Gastrocnemius medialis (tissue), 4 donors: ENCODE measurements around the gene TPRA1. TPM values are rescaled to one million over a fixed set of nuclear protein-coding genes. Genes with fewer than 3 reads are reported as not detected.

Source experiments
- ATAC-seq, 2 donors: fragments of 150-250 bp; one replicate each; pipeline ENCODE4 v1.9.1; 2016
- DNase-seq, 2 donors: peaks; one replicate each; pipeline ENCODE4 v3.0.0-alpha.2; 2019
- H3K27ac ChIP-seq, 4 donors: fragments of 200-600 bp; sonication (generic); 1 replicate in 1 of 4; 2 replicates in 3 of 4; pipeline ENCODE4 v1.5.1; 2016 to 2018; ENCODE audit warnings: mild to moderate bottlenecking in 2 of 4, moderate library complexity in 1 of 4
- H3K27me3 ChIP-seq, 3 donors: fragments of 200-600 bp; sonication (generic) in 2 of 3; 1 replicate in 1 of 3; 2 replicates in 2 of 3; pipeline versions ENCODE4 v1.5.1 to v1.6.0; 2016 to 2019; ENCODE audit warnings: mild to moderate bottlenecking in 1 of 3, moderate library complexity in 1 of 3
- H3K36me3 ChIP-seq, 2 donors: fragments of 200-600 bp; sonication (generic) in 1 of 2; one replicate each; pipeline ENCODE4 v1.5.1; 2017 to 2018
- H3K4me1 ChIP-seq, 2 donors: fragments of 200-600 bp; sonication (generic) in 1 of 2; one replicate each; pipeline ENCODE4 v1.5.1; 2016 to 2017; ENCODE audit warnings: mild to moderate bottlenecking in 2 of 2
- H3K4me3 ChIP-seq, 4 donors: fragments of 200-600 bp; sonication (generic) in 3 of 4; 1 replicate in 1 of 4; 2 replicates in 3 of 4; pipeline ENCODE4 v1.5.1; 2016 to 2019; ENCODE audit warnings: mild to moderate bottlenecking in 2 of 4
- H3K9me3 ChIP-seq, 3 donors: fragments of 200-600 bp; sonication (generic) in 2 of 3; 1 replicate in 1 of 3; 2 replicates in 2 of 3; pipeline ENCODE4 v1.5.1; 2016 to 2019
- POLR2A ChIP-seq, 2 donors: fragments of 450-650 bp; IDR thresholded peaks; one replicate each; pipeline ENCODE4 v1.6.1; 2017; ENCODE audit warnings: antibody characterized with exemption in 2 of 2, mild to moderate bottlenecking in 2 of 2, moderate library complexity in 2 of 2
- in situ Hi-C, 4 donors: fragments of 200-750 bp; cut with MboI; loops; one replicate each; pipeline versions ENCODE4 v1.15.0 to v1.8.0; 2017; ENCODE audit warnings: low sequenced_read_pairs in 4 of 4
- intact Hi-C: fragments of 100-400 bp; cut with DNase I; formaldehyde crosslinking; loops from one replicate; pipeline ENCODE4 v1.15.1; 2023; ENCODE audit warnings: low total_unique reads
- total RNA-seq, 4 donors: library from RNA; depleted of rRNA; stranded (reverse); fragments of >200 nt; gene quantifications; one replicate each; pipeline versions ENCODE4 v1.1.0 to v1.2.3, GENCODE V29; 2016
- TF ChIP-seq, protein P1 (sequence below), 5 experiments: fragments of 450-650 bp in 3 of 5; fragments of 200-600 bp in 2 of 5; sonication (generic) in 2 of 5; IDR thresholded peaks in 4 of 5; conservative IDR thresholded peaks in 1 of 5; 1 replicate in 4 of 5; 2 replicates in 1 of 5; pipeline ENCODE4 v1.5.1; 2016 to 2019; ENCODE audit warnings: antibody characterized with exemption in 5 of 5, mild to moderate bottlenecking in 3 of 5, moderate library complexity in 3 of 5

The TPRA1 gene
- total RNA-seq, 4 donors from 2014 or later: 29.2 to 42.1 (median 31.1) TPM

- no peaks in the 10 kb centered on the region for H3K36me3 ChIP-seq
- in situ Hi-C loops (loop anchor here in 2 of 4 donors (10.0 kb wide), 2 partner anchors 859 to 869 kb away; no protein-coding TSS in a partner anchor), intact Hi-C loops (loop anchor here (10.0 kb wide), 1 partner anchor 559 kb away; the partner anchor contains the start of gene PLXNA1)
- no peaks in the 10 kb centered on the region for H3K9me3 ChIP-seq
- no peak overlapping the region for H3K4me3 ChIP-seq
- no peak overlapping the region for H3K27ac ChIP-seq
- ATAC-seq (no peak), DNase-seq (no peak)
- TF ChIP-seq, protein P1, sequence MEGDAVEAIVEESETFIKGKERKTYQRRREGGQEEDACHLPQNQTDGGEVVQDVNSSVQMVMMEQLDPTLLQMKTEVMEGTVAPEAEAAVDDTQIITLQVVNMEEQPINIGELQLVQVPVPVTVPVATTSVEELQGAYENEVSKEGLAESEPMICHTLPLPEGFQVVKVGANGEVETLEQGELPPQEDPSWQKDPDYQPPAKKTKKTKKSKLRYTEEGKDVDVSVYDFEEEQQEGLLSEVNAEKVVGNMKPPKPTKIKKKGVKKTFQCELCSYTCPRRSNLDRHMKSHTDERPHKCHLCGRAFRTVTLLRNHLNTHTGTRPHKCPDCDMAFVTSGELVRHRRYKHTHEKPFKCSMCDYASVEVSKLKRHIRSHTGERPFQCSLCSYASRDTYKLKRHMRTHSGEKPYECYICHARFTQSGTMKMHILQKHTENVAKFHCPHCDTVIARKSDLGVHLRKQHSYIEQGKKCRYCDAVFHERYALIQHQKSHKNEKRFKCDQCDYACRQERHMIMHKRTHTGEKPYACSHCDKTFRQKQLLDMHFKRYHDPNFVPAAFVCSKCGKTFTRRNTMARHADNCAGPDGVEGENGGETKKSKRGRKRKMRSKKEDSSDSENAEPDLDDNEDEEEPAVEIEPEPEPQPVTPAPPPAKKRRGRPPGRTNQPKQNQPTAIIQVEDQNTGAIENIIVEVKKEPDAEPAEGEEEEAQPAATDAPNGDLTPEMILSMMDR (IDR thresholded peaks at IDR 0.05 in 4 of 5, conservative IDR thresholded peaks at IDR 0.05 in 1 of 5): no peak
- no peak for TF ChIP-seq POLR2A (IDR thresholded peaks at IDR 0.05)
- H3K4me1 ChIP-seq: peaks cover 7 to 9% of the 10 kb centered on the region in 2 donors
- no peaks in the 10 kb centered on the region for H3K27me3 ChIP-seq
Observed at GRCh38 chr3:127543441-127543840, 47.1 kb downstream of the TPRA1 start.

GRCh38 chr3:127542441-127542952 is 48.0 kb downstream of the TPRA1 start:
- intact Hi-C loops (loop anchor here (10.0 kb wide), 1 partner anchor 558 kb away; the partner anchor contains the start of gene PLXNA1), in situ Hi-C loops (loop anchor here in 2 of 4 donors (10.0 kb wide), 2 partner anchors 858 to 868 kb away; no protein-coding TSS in a partner anchor)
- peaks cover 7 to 9% of the 10 kb centered on the region in 2 donors for H3K4me1 ChIP-seq
- TF ChIP-seq, protein P1 (IDR thresholded peaks at IDR 0.05 in 4 of 5, conservative IDR thresholded peaks at IDR 0.05 in 1 of 5): no peak
- no peak for TF ChIP-seq POLR2A (IDR thresholded peaks at IDR 0.05)
- H3K9me3 ChIP-seq: no peaks in the 10 kb centered on the region
- no peak for DNase-seq
- ATAC-seq: no peak
- no peaks in the 10 kb centered on the region for H3K27me3 ChIP-seq
- no peak overlapping the region for H3K27ac ChIP-seq
- no peak overlapping the region for H3K4me3 ChIP-seq
- no peaks in the 10 kb centered on the region for H3K36me3 ChIP-seq

DNA sequence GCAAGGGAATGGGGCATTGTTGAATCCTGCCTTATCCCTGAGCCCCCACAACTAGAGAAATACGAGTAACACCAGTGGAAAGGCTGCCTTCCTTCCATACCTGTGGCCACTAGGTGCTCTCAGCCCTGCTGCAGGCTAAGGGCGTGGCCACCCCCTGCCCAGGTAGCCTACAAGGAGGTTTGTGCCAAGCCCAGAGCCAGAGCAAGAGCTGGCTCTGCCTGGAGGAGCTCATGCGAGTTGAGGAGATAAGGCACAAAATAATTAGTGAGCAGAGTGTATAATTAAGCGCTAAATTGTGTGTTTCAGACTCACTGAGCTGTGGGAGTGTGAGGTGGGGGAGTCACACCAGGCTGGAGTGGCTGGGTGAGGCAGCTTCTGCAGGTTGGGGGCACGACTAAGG is 49.2 kb downstream of the TPRA1 start:
- Histone ChIP-seq H3K4me1 (no peaks in the 10 kb centered on the region), H3K9me3 (no peaks in the 10 kb centered on the region), H3K4me3 (no peak overlapping the region), H3K36me3 (no peaks in the 10 kb centered on the region), H3K27me3 (no peaks in the 10 kb centered on the region), H3K27ac (no peak overlapping the region)
- DNase-seq (no peak), ATAC-seq (no peak)
- intact Hi-C loops: loop anchor here (10.0 kb wide), 1 partner anchor 557 kb away; the partner anchor contains the start of gene PLXNA1
- in situ Hi-C loops: loop anchor here in 2 of 4 donors (10.0 kb wide), 2 partner anchors 857 to 867 kb away; no protein-coding TSS in a partner anchor
- TF ChIP-seq, protein P1 (IDR thresholded peaks at IDR 0.05 in 4 of 5, conservative IDR thresholded peaks at IDR 0.05 in 1 of 5): no peak
- TF ChIP-seq POLR2A (IDR thresholded peaks at IDR 0.05): no peak

DNA sequence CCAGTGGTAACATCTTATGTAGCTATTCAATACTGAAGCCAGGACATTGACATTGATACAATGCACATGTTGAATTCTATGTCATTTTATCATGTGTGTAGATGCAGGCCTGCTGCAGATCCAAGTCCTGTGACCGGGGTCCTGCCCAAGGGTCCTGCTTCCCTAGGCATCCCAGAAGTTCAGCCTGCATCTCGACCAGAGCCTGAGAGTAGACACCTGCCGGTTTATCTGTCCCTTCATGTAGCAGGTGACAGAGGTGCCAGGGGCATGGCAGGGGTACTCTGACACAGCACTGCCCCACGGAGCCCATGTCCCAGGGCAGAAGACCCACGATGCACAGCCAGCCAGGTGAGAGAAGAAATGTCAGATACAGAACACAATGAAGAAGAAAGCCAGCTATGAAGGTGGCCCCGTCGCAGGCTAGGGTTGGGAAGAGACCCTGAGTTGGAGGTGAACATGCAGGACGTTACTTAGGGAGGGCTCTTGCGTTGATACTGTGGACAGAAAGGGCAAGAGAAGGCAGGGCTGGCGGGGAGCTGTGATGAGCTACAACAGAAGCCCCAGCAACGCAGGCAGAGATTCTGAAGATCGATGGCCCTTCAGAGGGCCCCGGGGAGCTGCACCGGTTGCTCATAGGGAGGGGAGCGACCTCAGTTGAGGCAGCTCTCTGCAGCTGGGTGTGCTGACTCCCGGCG is 51.0 kb downstream of the TPRA1 start:
- TF ChIP-seq, protein P1 (IDR thresholded peaks at IDR 0.05 in 4 of 5, conservative IDR thresholded peaks at IDR 0.05 in 1 of 5): no peak
- TF ChIP-seq POLR2A (IDR thresholded peaks at IDR 0.05): no peak
- Histone ChIP-seq H3K4me1 (no peaks in the 10 kb centered on the region), H3K36me3 (no peaks in the 10 kb centered on the region), H3K27me3 (no peaks in the 10 kb centered on the region), H3K27ac (no peak overlapping the region), H3K4me3 (no peak overlapping the region), H3K9me3 (no peaks in the 10 kb centered on the region)
- in situ Hi-C loops: loop anchor here in 2 of 4 donors (10.0 kb wide), 2 partner anchors 855 to 865 kb away; no protein-coding TSS in a partner anchor
- DNase-seq (no peak), ATAC-seq (no peak)
- intact Hi-C loops: loop anchor here (10.0 kb wide), 1 partner anchor 555 kb away; the partner anchor contains the start of gene PLXNA1
